GM20431 (cell line): ENCODE data around the gene IQCC.

Experiments
- in situ Hi-C: fragments of 300-500 bp; cut with MseI, MboI; formaldehyde crosslinking; loops from one replicate; pipeline ENCODE4 v1.15.0; 2020; ENCODE audit warnings: low sequenced_read_pairs; ENCODE audit not compliant: unreplicated experiment

The IQCC gene

DNA sequence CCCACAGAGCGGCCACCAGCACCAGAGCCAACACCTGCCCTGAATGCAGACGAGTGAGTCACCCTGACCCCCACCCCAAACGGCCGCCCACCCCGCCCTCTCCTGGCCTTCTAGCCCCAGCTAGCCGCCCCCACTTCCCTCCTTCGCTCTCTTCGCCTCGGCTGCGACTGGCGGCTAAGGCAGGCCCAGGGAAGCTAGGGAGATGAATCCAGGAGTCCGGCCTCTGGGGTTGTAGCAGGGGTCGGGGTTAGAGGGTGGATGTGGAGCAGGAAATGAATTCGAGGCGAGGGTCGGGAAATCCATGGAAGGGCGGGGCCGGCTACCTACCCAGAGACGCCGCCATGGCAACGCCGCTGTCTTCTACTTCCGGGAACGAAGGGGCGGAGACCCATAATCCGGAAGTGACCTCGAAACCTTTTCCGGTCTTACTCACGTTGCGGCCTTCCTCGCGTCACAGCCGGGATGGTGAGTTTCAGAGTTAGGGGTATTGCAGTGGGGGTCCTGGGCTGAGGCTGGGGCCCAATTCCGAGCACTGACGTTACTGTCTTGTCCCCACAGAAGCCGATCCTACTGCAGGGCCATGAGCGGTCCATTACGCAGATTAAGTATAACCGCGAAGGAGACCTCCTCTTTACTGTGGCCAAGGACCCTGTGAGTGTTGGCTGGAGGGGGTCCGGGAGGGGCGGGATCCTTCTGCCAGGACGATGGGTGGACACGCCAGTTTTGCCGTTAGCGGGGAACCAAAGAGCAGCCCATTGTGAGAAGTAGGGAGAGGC is 16.7 kb downstream of the IQCC start, which contains the start of the genes EIF3I and TMEM234:
TSS of gene EIF3I (plus strand) at position 428 of the 776 bp plus-strand sequence. CDS start at position 463, 35 bp downstream.
TSS of gene TMEM234 (minus strand) at position 374 of the 776 bp plus-strand sequence. CDS start at position 343, 31 bp downstream.
- in situ Hi-C loops: no loop called here

GRCh38 chr1:32223683-32224082 is 18.2 kb downstream of the IQCC start:
- in situ Hi-C loops: no loop called here

DNA sequence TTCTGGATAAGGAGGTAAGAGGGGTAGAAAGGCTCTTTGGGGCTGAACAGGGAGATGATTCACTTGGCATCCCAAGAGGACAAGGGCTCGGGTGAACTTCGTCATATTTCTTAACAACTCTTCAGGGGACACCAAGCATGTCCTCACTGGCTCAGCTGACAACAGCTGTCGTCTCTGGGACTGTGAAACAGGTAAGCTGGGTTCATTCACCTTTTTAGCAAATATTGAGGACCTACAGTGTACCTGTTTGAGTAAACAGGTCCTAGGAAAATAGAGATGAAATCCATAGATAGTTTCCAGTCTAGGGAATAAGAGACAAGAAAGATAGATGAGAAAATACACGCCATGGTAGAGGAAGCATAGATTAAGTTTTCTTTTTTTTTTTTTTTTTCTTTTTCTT is 18.8 kb downstream of the IQCC start:
- in situ Hi-C loops: no loop called here

DNA sequence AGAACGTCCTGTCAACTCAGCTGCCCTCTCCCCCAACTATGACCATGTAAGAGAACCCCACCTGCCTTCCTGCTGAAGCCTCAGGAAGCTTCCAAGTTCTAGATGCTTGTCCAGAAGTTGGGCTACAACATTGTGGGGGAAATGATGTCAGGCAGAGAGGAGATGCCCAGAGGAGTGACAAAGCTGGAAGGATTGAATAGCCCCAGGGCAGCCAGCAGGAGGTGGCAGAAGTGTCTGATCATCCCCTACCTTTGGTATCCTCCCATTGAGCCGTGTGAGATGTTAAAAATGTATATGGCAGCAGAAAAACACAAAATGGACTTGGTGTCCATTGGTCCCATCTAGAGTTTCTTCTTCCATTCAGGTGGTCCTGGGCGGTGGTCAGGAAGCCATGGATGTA is 23.3 kb downstream of the IQCC start:
- in situ Hi-C loops: no loop called here

GRCh38 chr1:32231843-32232432 is 26.5 kb downstream of the IQCC start:
- in situ Hi-C loops: no loop called here

GRCh38 chr1:32232558-32233304 is 27.3 kb downstream of the IQCC start:
- in situ Hi-C loops: no loop called here

DNA sequence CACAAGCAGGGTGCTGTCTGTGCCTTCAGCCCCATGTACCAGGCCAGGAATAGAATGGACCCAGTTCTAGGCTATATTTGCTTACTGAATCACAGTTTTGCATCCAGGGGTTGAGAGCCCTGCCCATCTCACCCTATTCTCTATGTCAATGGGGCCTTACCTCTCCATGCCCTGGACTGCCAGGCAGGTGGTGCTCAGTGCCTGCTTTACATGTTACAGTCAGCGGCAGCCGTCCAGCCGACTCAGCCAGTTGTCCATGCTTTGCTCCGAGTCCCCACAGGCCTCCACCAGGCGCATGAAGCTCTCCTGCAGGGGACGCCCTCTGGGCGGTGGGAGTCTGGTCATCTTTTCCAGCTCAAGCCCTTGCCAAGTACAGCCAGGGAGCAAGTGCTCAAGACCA is 29.3 kb downstream of the IQCC start:
- in situ Hi-C loops: no loop called here

DNA sequence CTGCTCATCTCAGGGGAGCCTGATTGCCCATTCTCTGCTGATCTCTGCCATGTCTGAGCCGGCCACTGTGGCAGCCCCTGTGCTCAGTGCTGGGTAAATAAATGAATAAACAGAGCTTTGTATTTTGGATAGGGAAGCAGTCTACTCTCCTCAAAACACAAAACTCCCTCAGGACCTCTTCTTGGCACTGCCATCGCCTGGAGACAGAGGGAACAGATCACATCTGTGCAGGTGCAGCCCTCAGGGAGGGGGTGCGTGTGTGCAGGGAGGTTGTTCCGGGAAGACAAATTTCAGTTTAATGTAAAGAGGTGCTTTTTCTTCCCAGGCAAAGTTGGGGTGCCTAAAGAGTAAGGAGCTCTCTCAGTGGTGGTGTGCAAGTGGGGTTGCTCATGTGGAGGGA is 33.9 kb downstream of the IQCC start:
- in situ Hi-C loops: no loop called here

- in situ Hi-C loops: no loop called here
These were observed 34.3 kb downstream of the IQCC start for GRCh38 chr1:32239790-32240139.

DNA sequence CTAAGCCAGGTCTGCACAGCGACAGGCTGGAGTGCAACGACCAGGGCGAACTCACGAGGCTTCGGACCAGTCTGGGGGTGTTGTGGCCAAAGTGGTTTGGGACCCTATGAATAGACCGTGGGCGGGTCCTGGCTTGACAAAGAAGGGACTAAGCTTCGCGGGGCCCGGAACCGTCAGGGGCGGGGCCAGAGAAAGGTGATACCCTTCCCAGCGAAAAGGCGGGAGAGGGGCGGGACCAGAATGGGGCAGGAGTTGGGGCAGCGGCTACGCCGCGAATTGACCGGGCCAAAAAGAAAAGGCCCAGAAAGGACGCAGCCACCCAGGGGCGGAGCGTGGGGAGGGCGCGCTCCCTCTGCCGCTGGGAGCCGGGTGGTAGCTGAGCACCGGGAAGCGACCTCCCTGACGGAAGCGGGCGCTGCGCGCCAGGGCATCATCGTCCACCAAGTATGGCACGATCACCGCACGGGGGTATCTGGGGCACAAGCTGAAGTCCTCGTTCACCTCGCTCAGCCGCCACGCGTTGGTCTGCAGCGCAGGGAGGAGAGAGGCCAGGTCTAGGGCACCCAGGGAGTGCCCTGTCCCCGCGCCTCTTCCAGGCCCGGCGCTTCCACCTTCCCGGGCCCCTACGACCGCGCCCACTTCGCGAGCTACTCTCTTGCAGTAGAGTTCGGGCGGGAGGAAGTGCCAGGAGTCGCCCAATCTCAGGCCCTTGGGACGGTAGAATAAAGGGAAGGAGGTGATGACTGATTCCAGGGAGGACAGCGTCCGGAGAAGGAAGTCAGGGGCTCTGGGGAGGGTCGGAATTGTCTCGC is 34.9 kb downstream of the IQCC start:
- in situ Hi-C loops: no loop called here

- in situ Hi-C loops: no loop called here
These were observed 35.7 kb downstream of the IQCC start for GRCh38 chr1:32241001-32241763.

DNA sequence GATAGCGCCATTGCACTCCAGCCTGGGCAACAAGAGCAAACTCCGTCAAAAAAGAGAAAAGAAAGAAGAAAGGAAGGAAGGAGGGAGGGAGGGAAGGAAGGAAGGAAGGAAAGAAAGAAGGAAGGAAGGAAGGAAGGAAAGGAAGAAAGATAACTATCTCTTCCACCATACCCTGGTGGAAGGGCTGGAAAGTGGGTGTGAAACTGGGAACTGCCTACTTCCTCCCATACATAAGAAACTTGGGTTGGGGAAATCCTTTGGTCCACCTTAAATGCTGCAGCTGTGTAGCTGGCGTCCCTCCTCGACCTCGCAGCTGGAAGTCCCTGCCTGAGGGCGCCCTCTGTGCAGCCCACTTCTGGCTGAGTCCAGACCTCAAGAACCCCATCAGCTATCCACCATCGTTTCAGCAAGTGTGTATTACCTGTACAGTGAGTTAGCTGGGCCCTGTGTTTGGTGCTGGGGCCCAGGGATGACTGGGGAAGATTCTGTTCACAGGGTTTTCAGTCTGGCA is 36.9 kb downstream of the IQCC start:
- in situ Hi-C loops: no loop called here

GRCh38 chr1:32246888-32247273 is 41.4 kb downstream of the IQCC start, which contains the start of gene FAM167B:
Gene FAM167B (plus strand): TSS chr1:32247222. CDS start chr1:32247422, 200 bp downstream.
- in situ Hi-C loops: no loop called here

DNA sequence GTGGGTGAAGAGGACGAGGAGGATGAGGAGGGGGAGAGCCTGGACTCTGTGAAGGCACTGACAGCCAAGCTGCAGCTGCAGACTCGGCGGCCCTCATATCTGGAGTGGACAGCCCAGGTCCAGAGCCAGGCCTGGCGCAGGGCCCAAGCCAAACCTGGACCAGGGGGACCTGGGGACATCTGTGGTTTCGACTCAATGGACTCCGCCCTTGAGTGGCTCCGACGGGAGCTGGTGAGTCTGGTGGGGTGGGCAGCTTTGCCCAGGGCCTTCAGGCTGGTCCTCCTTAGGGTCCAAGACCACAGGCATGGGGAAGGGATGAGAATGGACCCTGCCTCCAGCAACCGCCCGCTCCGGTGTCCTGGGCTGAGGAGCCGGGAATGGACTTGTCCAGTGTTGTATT is 42.0 kb downstream of the IQCC start:
- in situ Hi-C loops: no loop called here

DNA sequence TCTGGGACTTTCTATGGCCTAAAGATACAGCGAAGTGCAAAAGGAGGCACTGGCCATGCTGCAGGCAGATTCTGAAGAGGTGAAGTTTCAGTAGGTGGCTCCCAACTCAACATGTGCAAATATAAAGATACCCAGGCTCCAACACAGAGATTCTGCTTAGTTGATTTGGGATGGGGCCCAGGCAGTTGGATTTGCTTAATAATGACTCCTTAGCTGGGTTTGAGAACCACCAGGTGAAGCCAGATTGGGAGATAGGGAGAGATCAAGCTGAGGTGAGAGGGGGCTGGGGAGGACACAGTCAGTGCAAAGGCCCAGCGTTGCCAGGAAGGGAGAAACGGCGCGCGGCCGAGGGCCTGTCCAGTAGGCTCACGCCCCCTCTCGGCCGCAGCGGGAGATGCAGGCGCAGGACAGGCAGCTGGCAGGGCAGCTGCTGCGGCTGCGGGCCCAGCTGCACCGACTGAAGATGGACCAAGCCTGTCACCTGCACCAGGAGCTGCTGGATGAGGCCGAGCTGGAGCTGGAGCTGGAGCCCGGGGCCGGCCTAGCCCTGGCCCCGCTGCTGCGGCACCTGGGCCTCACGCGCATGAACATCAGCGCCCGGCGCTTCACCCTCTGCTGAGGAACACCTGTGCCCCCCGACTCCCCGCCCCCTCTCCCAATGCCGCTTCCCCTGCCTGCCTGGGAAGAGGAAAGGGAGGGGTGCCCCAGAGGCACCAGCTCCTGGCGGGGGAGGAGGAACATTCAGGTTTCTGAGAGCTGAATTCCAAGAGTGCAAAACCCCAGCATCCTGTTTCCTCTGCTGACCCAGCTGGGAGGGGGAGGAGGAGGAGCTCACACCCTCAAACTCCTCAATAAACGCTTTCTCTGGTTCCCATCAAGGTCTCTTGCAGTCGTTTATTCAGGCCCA is 42.8 kb downstream of the IQCC start:
- in situ Hi-C loops: no loop called here

- in situ Hi-C loops: no loop called here
These were observed 44.5 kb downstream of the IQCC start for GRCh38 chr1:32249831-32250525.

DNA sequence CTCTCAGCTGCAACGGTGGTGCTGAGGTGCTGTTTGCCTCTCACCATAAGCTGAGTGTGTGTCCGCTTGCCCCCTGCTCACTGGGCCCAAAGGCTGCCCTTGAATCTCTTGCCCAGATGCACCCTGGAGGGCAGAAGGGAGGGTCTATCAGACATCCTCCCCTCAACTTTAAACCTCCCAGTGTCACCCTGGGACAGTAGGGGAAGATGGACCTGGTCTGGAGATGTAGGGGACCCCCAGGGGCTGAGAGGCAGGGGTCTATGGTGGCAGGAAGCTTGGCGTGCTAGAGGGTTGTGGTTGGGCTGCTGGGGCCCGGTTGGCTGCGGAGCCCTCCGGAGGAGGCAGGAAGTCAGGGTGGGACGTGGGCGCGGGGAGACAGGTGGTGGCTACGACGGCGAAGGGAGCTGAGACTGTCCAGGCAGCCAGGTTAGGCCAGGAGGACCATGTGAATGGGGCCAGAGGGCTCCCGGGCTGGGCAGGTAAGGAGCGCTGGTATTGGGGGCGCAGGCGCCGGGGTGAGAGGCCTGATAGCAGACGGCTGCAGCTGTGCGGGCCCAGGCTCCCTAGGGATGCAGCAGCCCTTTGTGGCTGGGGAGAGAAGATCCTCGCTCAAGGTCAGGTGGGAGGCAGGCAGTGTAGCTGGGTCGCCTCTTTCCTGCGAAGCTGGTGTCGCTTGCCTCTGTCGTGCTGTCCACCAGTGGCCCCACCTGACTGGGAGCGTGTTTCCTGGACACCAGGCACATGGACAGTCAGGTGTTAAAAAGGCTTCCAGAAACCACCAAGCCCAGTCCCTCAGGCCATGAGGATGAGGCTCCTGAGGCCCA is 45.6 kb downstream of the IQCC start, which contains the start of gene LCK:
TSS of gene LCK (plus strand) at position 373 of the 824 bp plus-strand sequence. CDS start 23,065 bp downstream, outside the sequence.
- in situ Hi-C loops: no loop called here
